ENCODE results near the gene PTPRM. TPM values are rescaled to one million over a fixed set of nuclear protein-coding genes. Genes with fewer than 3 reads are reported as not detected.

The PTPRM gene
- total RNA-seq, 2 donors from 2014 or later, result 7.5 to 19.2 TPM

DNA sequence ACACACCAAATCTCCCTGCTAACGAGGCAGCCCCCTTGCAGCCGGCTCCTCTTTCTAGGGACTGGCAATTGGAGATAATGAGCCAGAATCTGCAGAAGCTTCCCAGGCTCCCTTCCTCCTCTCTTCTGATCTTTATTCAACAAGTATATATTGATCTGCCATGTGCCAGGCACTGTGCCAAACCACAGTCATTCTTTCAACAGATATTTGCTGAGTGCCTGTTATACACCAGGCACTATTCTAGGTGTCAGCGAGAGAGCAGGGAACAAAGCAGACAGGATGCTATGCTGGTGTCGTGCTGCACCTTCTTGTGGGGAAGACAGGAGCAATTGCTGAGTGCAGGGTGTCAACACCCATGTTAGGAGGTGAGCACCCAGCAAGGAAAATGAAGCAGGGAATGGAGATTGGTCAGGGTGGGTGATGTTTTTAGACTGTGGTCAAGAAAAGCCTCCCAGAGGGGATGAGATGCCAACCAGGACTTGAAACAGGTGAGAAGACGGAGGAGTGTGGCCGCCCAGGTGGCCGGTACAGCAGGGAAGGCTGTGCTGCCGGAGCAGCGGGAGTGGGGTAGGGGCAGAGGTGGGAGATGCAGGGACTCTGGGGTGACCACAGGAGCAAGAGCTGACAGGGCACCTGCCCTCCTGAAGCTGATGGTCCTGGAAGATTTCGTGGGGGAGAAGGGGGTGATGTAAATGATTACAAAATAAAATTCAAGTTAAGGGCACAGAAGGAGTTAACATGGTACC, 734.5 kb downstream of the PTPRM start:
- H3K36me3 Mint-ChIP-seq, result no peaks in the 10 kb centered on the region
- no peaks in the 10 kb centered on the region for H3K4me1 Mint-ChIP-seq (ENCODE audit: low read depth in 2 of 2)
- H3K27me3 Mint-ChIP-seq, result no peaks in the 10 kb centered on the region
- no peak overlapping the region for H3K4me3 Mint-ChIP-seq
- no peaks in the 10 kb centered on the region for H3K9me3 Mint-ChIP-seq
- ATAC-seq (no peak), DNase-seq (ENCODE audit: low spot score) (no peak)
- H3K27ac Mint-ChIP-seq, result no peak overlapping the region

GRCh38 chr18:8303151-8303755, 736.1 kb downstream of the PTPRM start:
- ATAC-seq (no peak), DNase-seq (ENCODE audit: low spot score) (no peak)
- Mint-ChIP-seq H3K36me3 (no peaks in the 10 kb centered on the region), H3K27ac (no peak overlapping the region), H3K4me1 (ENCODE audit: low read depth in 2 of 2) (no peaks in the 10 kb centered on the region), H3K27me3 (no peaks in the 10 kb centered on the region), H3K9me3 (no peaks in the 10 kb centered on the region), H3K4me3 (no peak overlapping the region)

DNA sequence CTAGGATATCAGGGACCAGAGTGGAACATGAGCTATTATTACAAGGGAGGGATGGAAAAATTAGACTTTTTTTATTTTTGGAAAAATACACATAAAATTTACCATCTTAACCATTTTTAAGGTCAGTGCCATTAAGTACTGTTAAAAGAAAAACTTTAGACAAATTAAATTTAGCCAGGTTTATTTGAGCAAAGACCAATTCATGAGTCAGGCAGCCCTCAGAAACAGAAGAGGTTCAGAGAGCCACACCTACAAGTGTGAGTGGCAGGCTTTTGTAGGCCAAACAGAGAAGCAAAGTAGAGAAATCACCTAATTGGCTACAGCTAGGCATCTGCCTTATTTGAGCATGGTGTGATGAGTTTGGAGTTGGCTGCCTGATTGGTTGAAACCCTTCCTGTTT, 740.8 kb downstream of the PTPRM start:
- H3K4me3 Mint-ChIP-seq, result no peak overlapping the region
- no peaks in the 10 kb centered on the region for H3K27me3 Mint-ChIP-seq
- no peak overlapping the region for H3K27ac Mint-ChIP-seq
- peaks cover 3% of the 10 kb centered on the region for H3K9me3 Mint-ChIP-seq
- ATAC-seq (no peak), DNase-seq (ENCODE audit: low spot score) (no peak)
- no peaks in the 10 kb centered on the region for H3K4me1 Mint-ChIP-seq (ENCODE audit: low read depth in 2 of 2)
- no peaks in the 10 kb centered on the region for H3K36me3 Mint-ChIP-seq

- no peaks in the 10 kb centered on the region for H3K27me3 Mint-ChIP-seq
- H3K9me3 Mint-ChIP-seq, result peaks cover 3% of the 10 kb centered on the region
- no peak for DNase-seq (ENCODE audit: low spot score)
- H3K27ac Mint-ChIP-seq, result no peak overlapping the region
- ATAC-seq, result no peak
- no peaks in the 10 kb centered on the region for H3K36me3 Mint-ChIP-seq
- no peak overlapping the region for H3K4me3 Mint-ChIP-seq
- H3K4me1 Mint-ChIP-seq (ENCODE audit: low read depth in 2 of 2), result no peaks in the 10 kb centered on the region
Observed at GRCh38 chr18:8313043-8313442, 745.9 kb downstream of the PTPRM start.

DNA sequence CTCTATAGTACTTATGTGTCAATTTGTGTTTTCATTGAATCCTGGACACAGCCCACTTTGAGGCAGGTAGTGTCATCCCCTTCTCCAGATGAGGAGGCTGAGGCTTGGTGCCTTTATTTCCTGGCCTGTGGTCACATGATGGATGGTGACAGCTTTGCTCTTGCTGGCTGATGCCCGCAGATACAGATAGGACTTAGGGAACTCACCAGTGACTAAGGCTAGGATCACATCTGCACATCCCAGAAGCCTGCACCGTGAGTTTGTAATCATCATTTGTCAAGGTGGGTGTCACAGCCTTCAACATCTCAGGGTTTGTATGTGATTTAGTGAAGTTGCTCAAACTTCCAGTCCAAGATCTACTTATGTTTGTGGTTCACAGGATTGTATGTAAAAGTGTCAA, 747.0 kb downstream of the PTPRM start:
- DNase-seq (ENCODE audit: low spot score), result no peak
- H3K27me3 Mint-ChIP-seq, result no peaks in the 10 kb centered on the region
- H3K4me1 Mint-ChIP-seq (ENCODE audit: low read depth in 2 of 2), result no peaks in the 10 kb centered on the region
- ATAC-seq, result no peak
- no peak overlapping the region for H3K27ac Mint-ChIP-seq
- H3K9me3 Mint-ChIP-seq, result peaks cover 3% of the 10 kb centered on the region
- H3K36me3 Mint-ChIP-seq, result no peaks in the 10 kb centered on the region
- H3K4me3 Mint-ChIP-seq, result no peak overlapping the region

DNA sequence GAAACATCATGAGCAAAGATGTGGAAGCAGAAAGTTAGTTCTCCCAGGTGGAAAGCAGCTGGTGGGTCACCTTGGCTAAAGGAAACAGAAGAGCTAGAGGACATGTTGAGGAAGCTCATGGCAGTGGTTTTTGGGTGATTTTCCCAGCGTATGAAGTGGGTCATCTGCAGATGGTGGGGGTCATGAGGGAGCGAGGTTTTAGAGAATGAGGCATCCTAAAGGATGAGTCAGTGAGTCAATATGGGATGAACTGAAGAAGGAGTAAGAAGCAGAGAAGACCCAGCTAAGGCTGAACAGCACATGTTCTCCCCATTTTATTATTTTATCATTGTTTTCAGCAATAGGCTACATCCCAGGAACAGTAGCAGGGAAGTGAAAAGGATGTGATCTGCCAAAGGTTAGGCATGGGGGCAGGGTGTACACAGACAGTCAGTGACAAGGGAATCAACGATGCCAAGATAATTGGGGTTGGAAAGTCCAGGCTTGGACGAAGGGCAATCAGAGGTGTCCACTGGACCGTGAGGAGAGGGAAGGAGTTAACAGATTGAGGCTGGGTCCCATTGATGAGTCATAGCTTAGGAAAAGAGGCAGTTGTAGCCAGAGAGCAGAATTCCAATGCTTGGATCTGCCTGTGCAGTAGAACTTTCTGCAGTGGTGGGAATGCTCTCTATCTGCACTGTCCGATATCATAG, 752.8 kb downstream of the PTPRM start:
- H3K4me3 Mint-ChIP-seq, result no peak overlapping the region
- H3K36me3 Mint-ChIP-seq, result no peaks in the 10 kb centered on the region
- DNase-seq (ENCODE audit: low spot score), result no peak
- no peak for ATAC-seq
- H3K9me3 Mint-ChIP-seq, result peaks cover 5% of the 10 kb centered on the region
- no peaks in the 10 kb centered on the region for H3K4me1 Mint-ChIP-seq (ENCODE audit: low read depth in 2 of 2)
- peaks cover 0 to 3% of the 10 kb centered on the region in 2 donors for H3K27me3 Mint-ChIP-seq
- H3K27ac Mint-ChIP-seq, result no peak overlapping the region

DNA sequence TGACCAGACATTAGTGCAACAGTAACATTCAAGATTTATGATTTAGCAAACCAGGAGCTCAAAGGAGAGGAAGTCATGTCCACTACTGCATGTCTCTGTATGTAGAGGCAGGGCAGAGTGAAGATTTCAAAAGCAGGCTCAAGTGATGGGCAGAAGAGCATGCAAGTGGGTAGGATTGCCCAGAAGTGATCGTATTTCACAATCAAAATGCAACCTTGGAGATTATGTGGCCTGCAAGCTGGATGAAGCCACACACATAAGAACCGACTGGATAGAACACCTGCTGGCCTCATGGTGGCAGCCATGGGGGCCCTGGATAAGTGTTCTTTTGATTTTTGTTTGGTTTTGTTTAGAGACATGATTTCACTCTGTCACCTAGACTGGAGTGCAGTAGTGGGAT, 755.4 kb downstream of the PTPRM start:
- no peak for DNase-seq (ENCODE audit: low spot score)
- no peaks in the 10 kb centered on the region for H3K36me3 Mint-ChIP-seq
- no peaks in the 10 kb centered on the region for H3K4me1 Mint-ChIP-seq (ENCODE audit: low read depth in 2 of 2)
- no peak overlapping the region for H3K27ac Mint-ChIP-seq
- ATAC-seq, result no peak
- peaks cover 0 to 3% of the 10 kb centered on the region in 2 donors for H3K27me3 Mint-ChIP-seq
- peaks cover 8% of the 10 kb centered on the region for H3K9me3 Mint-ChIP-seq
- H3K4me3 Mint-ChIP-seq, result no peak overlapping the region

- peaks cover 0 to 3% of the 10 kb centered on the region in 2 donors for H3K27me3 Mint-ChIP-seq
- ATAC-seq (no peak), DNase-seq (ENCODE audit: low spot score) (no peak)
- H3K36me3 Mint-ChIP-seq, result no peaks in the 10 kb centered on the region
- H3K9me3 Mint-ChIP-seq, result peaks cover 8% of the 10 kb centered on the region
- H3K4me1 Mint-ChIP-seq (ENCODE audit: low read depth in 2 of 2), result no peaks in the 10 kb centered on the region
- no peak overlapping the region for H3K27ac Mint-ChIP-seq
- no peak overlapping the region for H3K4me3 Mint-ChIP-seq
Observed at GRCh38 chr18:8324343-8325065, 757.4 kb downstream of the PTPRM start.

GRCh38 chr18:8326763-8327394, 759.8 kb downstream of the PTPRM start:
- no peak for DNase-seq (ENCODE audit: low spot score)
- Mint-ChIP-seq H3K27me3 (no peaks in the 10 kb centered on the region), H3K36me3 (no peaks in the 10 kb centered on the region), H3K4me3 (no peak overlapping the region), H3K27ac (no peak overlapping the region), H3K9me3 (peaks cover 4% of the 10 kb centered on the region), H3K4me1 (ENCODE audit: low read depth in 2 of 2) (no peaks in the 10 kb centered on the region)
- ATAC-seq, result no peak

DNA sequence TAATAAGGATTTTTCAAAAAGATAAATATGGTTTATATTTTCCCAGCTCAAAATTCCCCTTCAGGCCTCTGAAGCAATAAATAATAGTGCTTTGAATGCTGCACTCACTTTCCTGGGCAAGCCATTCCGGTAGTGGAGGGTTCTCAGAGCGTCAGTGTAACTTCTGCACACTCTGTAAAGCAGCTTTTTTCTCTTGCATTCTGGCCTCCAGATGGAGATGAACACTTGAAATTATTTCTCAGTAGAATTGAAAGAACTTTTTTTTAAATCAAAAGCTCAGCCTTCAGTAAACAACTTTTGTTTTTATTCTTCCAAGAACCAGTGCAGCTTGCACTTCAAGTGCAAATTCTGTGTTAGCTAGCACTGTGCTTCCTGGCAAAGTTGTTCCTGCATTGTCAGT, 761.0 kb downstream of the PTPRM start:
- no peak for DNase-seq (ENCODE audit: low spot score)
- H3K36me3 Mint-ChIP-seq, result no peaks in the 10 kb centered on the region
- no peak overlapping the region for H3K27ac Mint-ChIP-seq
- peaks cover 4% of the 10 kb centered on the region for H3K9me3 Mint-ChIP-seq
- no peaks in the 10 kb centered on the region for H3K4me1 Mint-ChIP-seq (ENCODE audit: low read depth in 2 of 2)
- no peaks in the 10 kb centered on the region for H3K27me3 Mint-ChIP-seq
- no peak for ATAC-seq
- no peak overlapping the region for H3K4me3 Mint-ChIP-seq

DNA sequence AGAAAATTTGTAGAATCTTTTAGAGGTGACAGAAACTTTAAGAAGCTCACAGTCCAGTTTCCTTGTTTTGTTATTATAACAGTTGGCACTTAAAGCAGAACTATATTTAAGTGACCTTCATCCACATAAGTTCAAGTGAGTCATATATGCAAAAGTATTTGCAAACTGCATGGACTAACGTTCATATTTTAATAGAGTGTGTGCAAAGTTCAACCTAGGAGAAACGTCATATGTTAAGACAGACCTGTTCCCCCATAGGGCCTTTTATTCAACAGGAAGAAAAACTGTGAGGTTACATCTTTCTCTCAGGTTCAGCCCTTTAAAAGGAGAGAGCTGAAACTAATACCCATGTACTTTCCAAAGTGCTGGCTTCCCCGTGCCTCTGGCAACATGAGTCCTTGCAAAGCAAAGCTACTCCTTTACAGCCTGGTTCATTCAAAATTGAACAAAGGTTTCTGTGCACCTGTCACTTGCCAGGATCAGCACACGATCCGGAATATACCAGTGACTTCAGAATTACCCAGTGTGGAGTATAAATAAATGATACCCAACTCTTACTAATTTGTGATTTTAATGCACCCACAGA, 762.2 kb downstream of the PTPRM start:
- H3K27ac Mint-ChIP-seq, result no peak overlapping the region
- no peaks in the 10 kb centered on the region for H3K27me3 Mint-ChIP-seq
- peaks cover 4% of the 10 kb centered on the region for H3K9me3 Mint-ChIP-seq
- H3K36me3 Mint-ChIP-seq, result no peaks in the 10 kb centered on the region
- no peak for DNase-seq (ENCODE audit: low spot score)
- no peak for ATAC-seq
- no peak overlapping the region for H3K4me3 Mint-ChIP-seq
- H3K4me1 Mint-ChIP-seq (ENCODE audit: low read depth in 2 of 2), result no peaks in the 10 kb centered on the region

- Mint-ChIP-seq H3K4me1 (ENCODE audit: low read depth in 2 of 2) (no peaks in the 10 kb centered on the region), H3K27ac (no peak overlapping the region), H3K9me3 (no peaks in the 10 kb centered on the region), H3K4me3 (no peak overlapping the region), H3K27me3 (no peaks in the 10 kb centered on the region), H3K36me3 (no peaks in the 10 kb centered on the region)
- DNase-seq (ENCODE audit: low spot score) (no peak), ATAC-seq (no peak)
Observed at GRCh38 chr18:8330575-8330974, 763.5 kb downstream of the PTPRM start.

- no peaks in the 10 kb centered on the region for H3K27me3 Mint-ChIP-seq
- no peak overlapping the region for H3K27ac Mint-ChIP-seq
- H3K36me3 Mint-ChIP-seq, result no peaks in the 10 kb centered on the region
- DNase-seq (ENCODE audit: low spot score), result no peak
- ATAC-seq, result no peak
- H3K4me1 Mint-ChIP-seq (ENCODE audit: low read depth in 2 of 2), result no peaks in the 10 kb centered on the region
- no peak overlapping the region for H3K4me3 Mint-ChIP-seq
- H3K9me3 Mint-ChIP-seq, result no peaks in the 10 kb centered on the region
Observed at GRCh38 chr18:8332286-8332685, 765.2 kb downstream of the PTPRM start.

Data from natural killer cell treated with Interleukin-12 subunit alpha and Interleukin-12 subunit beta and Interleukin-15 and Interleukin-18, amount 100 ng/mL, for 72 hours (primary cell).